Natural killer cell (primary cell): ENCODE measurements around the gene FASTK. TPM values are rescaled to one million over a fixed set of nuclear protein-coding genes. Genes with fewer than 3 reads are reported as not detected.
A peak's percentile ranks its signal among the peaks of the same experiment; 100 is the strongest.

ENCODE experiments used
- ATAC-seq, 3 donors: fragments of 150-1000 bp in 2 of 3; fragments of 200-7000 bp in 1 of 3; cut with Tn5 transposase; 1 replicate in 1 of 3; 2 replicates in 2 of 3; pipeline ENCODE4 v1.10.0; 2021; ENCODE audit warnings: mild to moderate bottlenecking in 2 of 3, moderate library complexity in 2 of 3
- DNase-seq, 2 donors: peaks; one replicate each; pipeline versions ENCODE4 v3.0.0 to v3.0.0-alpha.2; 2013 to 2021; ENCODE audit warnings: mixed read lengths in 1 of 2
- H3K27ac ChIP-seq: one replicate; pipeline ENCODE4 v1.5.1; 2013; ENCODE audit warnings: mild to moderate bottlenecking, low read length
- H3K27me3 ChIP-seq: one replicate; pipeline ENCODE4 v1.6.1; 2013; ENCODE audit warnings: low read length; ENCODE audit not compliant: control insufficient read depth, insufficient read depth
- H3K36me3 ChIP-seq: one replicate; pipeline ENCODE4 v1.6.1; 2013; ENCODE audit warnings: low read length; ENCODE audit not compliant: control insufficient read depth, insufficient read depth
- H3K4me1 ChIP-seq: one replicate; pipeline ENCODE4 v1.6.1; 2013; ENCODE audit warnings: low read length; ENCODE audit not compliant: control insufficient read depth, insufficient read depth
- H3K4me3 ChIP-seq: one replicate; pipeline ENCODE4 v1.5.1; 2013; ENCODE audit warnings: low read length
- H3K9me3 ChIP-seq: one replicate; pipeline ENCODE4 v1.6.1; 2013; ENCODE audit warnings: low read length; ENCODE audit not compliant: control insufficient read depth, insufficient read depth
- H3K27ac Mint-ChIP-seq, 2 donors: one replicate each; pipeline ENCODE4 v1.8.0; 2022; ENCODE audit warnings: mild to moderate bottlenecking in 2 of 2, mixed read lengths in 2 of 2, moderate library complexity in 1 of 2
- H3K27me3 Mint-ChIP-seq, 2 donors: one replicate each; pipeline ENCODE4 v1.8.0; 2022; ENCODE audit warnings: low read depth in 2 of 2, mixed read lengths in 2 of 2
- H3K36me3 Mint-ChIP-seq: one replicate; pipeline ENCODE4 v1.8.0; 2022; ENCODE audit warnings: mixed read lengths
- H3K4me1 Mint-ChIP-seq, 2 donors: one replicate each; pipeline ENCODE4 v1.8.0; 2022; ENCODE audit warnings: mixed read lengths in 2 of 2
- H3K4me3 Mint-ChIP-seq: one replicate; pipeline ENCODE4 v1.8.0; 2022; ENCODE audit warnings: mild to moderate bottlenecking, moderate library complexity, mixed read lengths
- H3K9me3 Mint-ChIP-seq, 2 donors: one replicate each; pipeline ENCODE4 v1.8.0; 2022; ENCODE audit warnings: mixed read lengths in 2 of 2
- WGBS: methylation state at CpG from one replicate; pipeline ENCODE4 v1.1.7; 2013; ENCODE audit warnings: missing lambda C conversion rate; ENCODE audit not compliant: insufficient coverage; 5-methylcytosine and 5-hydroxymethylcytosine counted together
- intact Hi-C: fragments of 100-400 bp; cut with micrococcal nuclease; formaldehyde crosslinking; loops from one replicate; pipeline ENCODE4 v1.14.2; 2022
- total RNA-seq, 4 donors: library from RNA; stranded (reverse); fragments of 120-200 nt in 1 of 4; gene quantifications; one replicate each; pipeline versions ENCODE4 v1.2.3 to v1.2.4, GENCODE V29; 2013 to 2022
- TF ChIP-seq, protein P1 (sequence below): fragments of 200-600 bp; IDR thresholded peaks from one replicate; pipeline ENCODE4 v1.8.0; 2022; ENCODE audit warnings: antibody characterized with exemption

Gene FASTK
- total RNA-seq, 3 donors from 2014 or later (not counting 1 experiment from before 2014, with no cell fraction given): 72.8 to 89.4 (median 85.2) TPM

DNA sequence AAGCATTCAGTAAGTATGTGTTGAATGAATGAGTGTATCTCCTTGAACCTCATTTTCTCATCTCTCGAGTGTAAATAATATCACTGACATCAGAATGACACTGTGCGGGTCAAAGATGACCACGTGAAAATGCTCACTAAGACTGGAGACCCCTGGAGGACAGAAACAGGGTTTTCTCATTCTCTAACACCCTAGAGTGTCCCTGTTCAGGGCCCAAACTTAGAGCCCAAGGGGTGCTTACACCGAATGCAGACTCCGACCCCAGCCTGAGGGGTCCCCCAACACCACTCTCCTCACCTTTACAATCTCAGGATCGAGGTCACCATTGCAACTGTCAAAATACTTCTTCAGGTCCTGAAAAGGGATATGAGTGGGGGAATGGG, 24.3 kb downstream of the FASTK start:
- H3K36me3 ChIP-seq: no peaks in the 10 kb centered on the region
- no peaks in the 10 kb centered on the region for H3K9me3 ChIP-seq
- WGBS: 94% methylated on average over 5 of the region's 6 CpGs
- DNase-seq (no peak), ATAC-seq (no peak)
- peaks cover 16 to 42% of the 10 kb centered on the region in 2 donors for H3K4me1 Mint-ChIP-seq
- no peak overlapping the region for H3K4me3 ChIP-seq
- H3K4me3 Mint-ChIP-seq: peak overlapping the region; percentile 53
- TF ChIP-seq, protein P1, sequence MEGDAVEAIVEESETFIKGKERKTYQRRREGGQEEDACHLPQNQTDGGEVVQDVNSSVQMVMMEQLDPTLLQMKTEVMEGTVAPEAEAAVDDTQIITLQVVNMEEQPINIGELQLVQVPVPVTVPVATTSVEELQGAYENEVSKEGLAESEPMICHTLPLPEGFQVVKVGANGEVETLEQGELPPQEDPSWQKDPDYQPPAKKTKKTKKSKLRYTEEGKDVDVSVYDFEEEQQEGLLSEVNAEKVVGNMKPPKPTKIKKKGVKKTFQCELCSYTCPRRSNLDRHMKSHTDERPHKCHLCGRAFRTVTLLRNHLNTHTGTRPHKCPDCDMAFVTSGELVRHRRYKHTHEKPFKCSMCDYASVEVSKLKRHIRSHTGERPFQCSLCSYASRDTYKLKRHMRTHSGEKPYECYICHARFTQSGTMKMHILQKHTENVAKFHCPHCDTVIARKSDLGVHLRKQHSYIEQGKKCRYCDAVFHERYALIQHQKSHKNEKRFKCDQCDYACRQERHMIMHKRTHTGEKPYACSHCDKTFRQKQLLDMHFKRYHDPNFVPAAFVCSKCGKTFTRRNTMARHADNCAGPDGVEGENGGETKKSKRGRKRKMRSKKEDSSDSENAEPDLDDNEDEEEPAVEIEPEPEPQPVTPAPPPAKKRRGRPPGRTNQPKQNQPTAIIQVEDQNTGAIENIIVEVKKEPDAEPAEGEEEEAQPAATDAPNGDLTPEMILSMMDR: no peak
- H3K27ac Mint-ChIP-seq: no peak overlapping the region
- H3K4me1 ChIP-seq: peaks cover 41% of the 10 kb centered on the region
- H3K27ac ChIP-seq: no peak overlapping the region
- peaks cover 0 to 6% of the 10 kb centered on the region in 2 donors for H3K27me3 Mint-ChIP-seq
- intact Hi-C loops: no loop called here
- no peaks in the 10 kb centered on the region for H3K9me3 Mint-ChIP-seq
- no peaks in the 10 kb centered on the region for H3K36me3 Mint-ChIP-seq
- no peaks in the 10 kb centered on the region for H3K27me3 ChIP-seq

DNA sequence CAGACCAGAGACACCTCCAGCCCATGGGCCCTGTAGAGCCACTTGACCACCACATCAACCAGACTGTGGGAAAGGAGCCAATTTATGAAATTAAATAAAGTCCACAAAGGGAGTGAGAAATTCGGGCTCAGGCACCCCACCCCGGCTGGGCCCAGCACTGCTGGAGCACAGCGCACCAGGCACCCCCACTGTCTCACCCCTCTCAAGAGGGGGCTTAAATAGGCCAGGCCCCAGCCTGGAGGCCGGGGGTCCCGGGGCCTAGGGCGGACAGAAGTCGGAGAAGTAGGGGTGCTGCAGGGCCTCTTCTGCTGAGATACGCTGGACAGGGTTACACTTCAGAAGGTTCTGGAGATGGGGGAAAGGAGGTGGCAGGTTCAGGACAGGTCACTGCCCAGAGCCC, 26.9 kb downstream of the FASTK start:
- peaks cover 0 to 9% of the 10 kb centered on the region in 2 donors for H3K27me3 Mint-ChIP-seq
- WGBS: 89% methylated on average over 8 of the region's 8 CpGs
- no peak overlapping the region for H3K27ac Mint-ChIP-seq
- no peaks in the 10 kb centered on the region for H3K9me3 Mint-ChIP-seq
- DNase-seq (no peak), ATAC-seq (no peak)
- H3K4me3 ChIP-seq: no peak overlapping the region
- intact Hi-C loops: no loop called here
- peaks cover 14 to 25% of the 10 kb centered on the region in 2 donors for H3K4me1 Mint-ChIP-seq
- no peaks in the 10 kb centered on the region for H3K36me3 ChIP-seq
- H3K36me3 Mint-ChIP-seq: no peaks in the 10 kb centered on the region
- H3K9me3 ChIP-seq: no peaks in the 10 kb centered on the region
- H3K4me3 Mint-ChIP-seq: no peak overlapping the region
- H3K27ac ChIP-seq: no peak overlapping the region
- TF ChIP-seq, protein P1: no peak
- no peaks in the 10 kb centered on the region for H3K27me3 ChIP-seq
- peaks cover 21% of the 10 kb centered on the region for H3K4me1 ChIP-seq

DNA sequence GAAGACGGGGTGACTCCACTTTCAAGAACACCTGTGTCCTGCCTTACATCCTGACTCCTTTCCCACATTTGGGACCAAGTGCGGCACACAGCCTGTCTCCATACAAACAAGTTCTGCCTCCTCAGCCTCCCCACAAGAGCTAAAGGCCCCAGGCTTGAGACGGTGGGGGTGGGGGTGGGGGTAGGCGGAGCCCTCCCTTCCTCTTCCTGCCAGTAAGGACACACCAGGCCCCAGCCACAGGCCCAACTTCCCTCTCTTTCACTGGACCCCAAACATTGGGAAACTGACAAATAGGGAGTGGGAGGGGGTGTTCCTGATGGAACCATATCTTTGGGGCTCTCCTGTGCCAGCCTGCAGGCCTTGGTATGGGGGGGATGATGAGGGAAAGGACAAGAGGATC, 27.5 kb downstream of the FASTK start:
- Histone ChIP-seq H3K36me3 (no peaks in the 10 kb centered on the region), H3K27me3 (no peaks in the 10 kb centered on the region), H3K9me3 (no peaks in the 10 kb centered on the region), H3K4me3 (no peak overlapping the region), H3K4me1 (peaks cover 15% of the 10 kb centered on the region), H3K27ac (no peak overlapping the region)
- no peaks in the 10 kb centered on the region for H3K36me3 Mint-ChIP-seq
- no peak overlapping the region for H3K4me3 Mint-ChIP-seq
- peaks cover 0 to 9% of the 10 kb centered on the region in 2 donors for H3K27me3 Mint-ChIP-seq
- H3K4me1 Mint-ChIP-seq: peaks cover 9 to 25% of the 10 kb centered on the region in 2 donors
- intact Hi-C loops: no loop called here
- TF ChIP-seq, protein P1: no peak
- WGBS: 83% methylated on average over 1 of the region's 4 CpGs
- ATAC-seq (no peak), DNase-seq (no peak)
- no peak overlapping the region for H3K27ac Mint-ChIP-seq
- no peaks in the 10 kb centered on the region for H3K9me3 Mint-ChIP-seq

DNA sequence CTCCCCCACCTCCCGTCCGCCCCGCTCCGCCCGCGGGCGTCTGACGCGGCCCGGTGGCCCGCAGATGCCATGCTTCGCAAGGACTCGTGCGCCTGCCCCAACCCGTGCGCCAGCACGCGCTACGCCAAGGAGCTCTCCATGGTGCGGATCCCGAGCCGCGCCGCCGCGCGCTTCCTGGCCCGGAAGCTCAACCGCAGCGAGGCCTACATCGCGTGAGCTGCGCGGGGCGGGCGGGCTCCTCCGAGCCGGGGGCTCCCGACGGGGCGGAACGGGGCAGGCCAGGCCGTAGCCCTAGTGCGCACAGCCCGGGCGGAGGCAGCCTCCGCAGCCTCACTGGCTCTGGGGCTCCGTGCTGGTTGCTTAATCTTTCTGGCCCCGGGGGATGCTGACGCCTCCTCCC, 29.5 kb downstream of the FASTK start:
- peaks cover 0 to 10% of the 10 kb centered on the region in 2 donors for H3K4me1 Mint-ChIP-seq
- DNase-seq: peak; percentile 32 to 84
- no peak overlapping the region for H3K27ac ChIP-seq
- H3K27ac Mint-ChIP-seq: no peak overlapping the region
- ATAC-seq: peak; percentile 57 to 89 (median 83)
- H3K4me3 Mint-ChIP-seq: no peak overlapping the region
- H3K4me1 ChIP-seq: peaks cover 4% of the 10 kb centered on the region
- H3K4me3 ChIP-seq: no peak overlapping the region
- no peaks in the 10 kb centered on the region for H3K9me3 ChIP-seq
- TF ChIP-seq, protein P1: no peak
- no peaks in the 10 kb centered on the region for H3K36me3 ChIP-seq
- no peaks in the 10 kb centered on the region for H3K36me3 Mint-ChIP-seq
- intact Hi-C loops: no loop called here
- no peaks in the 10 kb centered on the region for H3K9me3 Mint-ChIP-seq
- H3K27me3 Mint-ChIP-seq: peaks cover 0 to 9% of the 10 kb centered on the region in 2 donors
- WGBS: 2% methylated on average over 50 of the region's 50 CpGs
- no peaks in the 10 kb centered on the region for H3K27me3 ChIP-seq
